Activated CD4-positive, alpha-beta T cell treated with anti-CD3 and anti-CD28 coated beads for 48 hours (primary cell): Measurements from ENCODE around the gene RIPOR1.

Source experiments
- DNase-seq: peaks from one replicate; pipeline ENCODE4 v3.0.0-alpha.2; 2020

The RIPOR1 gene

GRCh38 chr16:67540756-67541155 lies 12.1 kb downstream of the RIPOR1 start:
- no peak for DNase-seq

GRCh38 chr16:67541391-67542263 lies 13.0 kb downstream of the RIPOR1 start:
- no peak for DNase-seq

GRCh38 chr16:67542464-67542863 lies 13.8 kb downstream of the RIPOR1 start:
- DNase-seq, result peak; percentile 78

- DNase-seq, result no peak
These were observed 14.4 kb downstream of the RIPOR1 start for GRCh38 chr16:67543036-67543435.

GRCh38 chr16:67543582-67543981 lies 15.0 kb downstream of the RIPOR1 start:
- no peak for DNase-seq

- no peak for DNase-seq
These were observed 15.8 kb downstream of the RIPOR1 start for GRCh38 chr16:67544329-67544841.

GRCh38 chr16:67544844-67545664 lies 16.4 kb downstream of the RIPOR1 start:
- no peak for DNase-seq

GRCh38 chr16:67545665-67546024 lies 17.0 kb downstream of the RIPOR1 start:
- no peak for DNase-seq

GRCh38 chr16:67546091-67546501 lies 17.5 kb downstream of the RIPOR1 start:
- DNase-seq, result no peak

GRCh38 chr16:67546761-67547422 lies 18.3 kb downstream of the RIPOR1 start:
- DNase-seq, result peak; percentile 79

GRCh38 chr16:67547423-67548264 lies 19.0 kb downstream of the RIPOR1 start:
- no peak for DNase-seq

- no peak for DNase-seq
These were observed 19.9 kb downstream of the RIPOR1 start for GRCh38 chr16:67548265-67549126.

- DNase-seq, result no peak
These were observed 20.6 kb downstream of the RIPOR1 start for GRCh38 chr16:67549240-67549639.

- no peak for DNase-seq
These were observed 21.3 kb downstream of the RIPOR1 start for GRCh38 chr16:67549936-67550335.

- DNase-seq, result no peak
These were observed 22.5 kb downstream of the RIPOR1 start for GRCh38 chr16:67551091-67551490.

GRCh38 chr16:67551972-67552371 lies 23.3 kb downstream of the RIPOR1 start:
- no peak for DNase-seq

GRCh38 chr16:67552476-67552875 lies 23.8 kb downstream of the RIPOR1 start:
- no peak for DNase-seq

- DNase-seq, result no peak
These were observed 27.2 kb downstream of the RIPOR1 start for GRCh38 chr16:67555795-67556212.

GRCh38 chr16:67558859-67559258 lies 30.2 kb downstream of the RIPOR1 start:
- no peak for DNase-seq

- no peak for DNase-seq
These were observed 32.3 kb downstream of the RIPOR1 start for GRCh38 chr16:67560827-67561342.

GRCh38 chr16:67561501-67561823 lies 32.8 kb downstream of the RIPOR1 start:
- DNase-seq, result no peak
